Loucy (cell line): Measurements from ENCODE around the gene SND1.

Experiments
- EZH2phosphoT487 ChIP-seq: fragments of 200-600 bp; IDR thresholded peaks from 2 replicates; pipeline ENCODE4 v1.6.1; 2018; ENCODE audit warnings: antibody characterized with exemption, mild to moderate bottlenecking, moderate library complexity, borderline replicate concordance
- TF ChIP-seq, protein P1 (sequence below): fragments of 200-600 bp; sonication (generic); conservative IDR thresholded peaks from 2 replicates; pipeline ENCODE4 v1.5.1; 2014; ENCODE audit warnings: mild to moderate bottlenecking, antibody characterized with exemption, low read length

DNA sequence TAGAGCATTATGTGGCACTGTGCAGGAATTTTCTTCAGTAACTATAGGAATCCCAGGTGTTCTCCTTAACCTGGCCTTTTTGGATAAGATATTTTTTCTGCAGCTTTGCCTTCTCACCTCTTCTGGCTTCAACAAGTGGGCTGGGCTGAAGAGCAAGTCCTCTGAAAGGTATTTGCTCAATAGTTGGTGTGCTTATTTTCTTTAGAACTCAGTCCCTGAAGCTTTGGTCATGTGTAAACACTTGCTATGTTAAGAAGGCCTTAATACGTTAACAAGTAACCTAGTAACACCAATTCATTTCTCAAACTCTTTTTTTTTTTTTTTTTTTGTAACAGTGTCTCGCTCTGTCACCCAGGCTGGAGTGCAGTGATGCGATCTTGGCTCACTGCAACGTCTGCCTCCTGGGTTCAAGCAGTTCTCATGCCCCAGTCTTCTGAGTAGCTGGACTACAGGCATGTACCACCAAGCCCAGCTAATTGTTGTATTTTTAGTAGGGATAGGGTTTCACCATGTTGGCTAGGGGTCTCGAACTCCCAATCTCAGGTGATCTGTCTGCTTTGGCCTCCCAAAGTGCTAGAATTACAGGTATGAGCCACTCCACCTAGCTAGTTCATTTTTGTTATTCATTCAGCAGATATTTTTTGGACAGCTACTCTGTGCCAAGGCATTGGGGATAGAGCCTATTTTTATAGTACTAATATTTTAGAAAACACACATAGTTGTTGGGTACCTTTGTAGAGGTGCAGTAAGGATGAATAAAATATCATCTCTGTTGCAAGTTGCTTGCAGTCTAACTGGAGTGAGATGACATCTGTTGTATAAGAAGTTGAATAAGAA lies 164.6 kb downstream of the SND1 start:
- TF ChIP-seq, protein P1, sequence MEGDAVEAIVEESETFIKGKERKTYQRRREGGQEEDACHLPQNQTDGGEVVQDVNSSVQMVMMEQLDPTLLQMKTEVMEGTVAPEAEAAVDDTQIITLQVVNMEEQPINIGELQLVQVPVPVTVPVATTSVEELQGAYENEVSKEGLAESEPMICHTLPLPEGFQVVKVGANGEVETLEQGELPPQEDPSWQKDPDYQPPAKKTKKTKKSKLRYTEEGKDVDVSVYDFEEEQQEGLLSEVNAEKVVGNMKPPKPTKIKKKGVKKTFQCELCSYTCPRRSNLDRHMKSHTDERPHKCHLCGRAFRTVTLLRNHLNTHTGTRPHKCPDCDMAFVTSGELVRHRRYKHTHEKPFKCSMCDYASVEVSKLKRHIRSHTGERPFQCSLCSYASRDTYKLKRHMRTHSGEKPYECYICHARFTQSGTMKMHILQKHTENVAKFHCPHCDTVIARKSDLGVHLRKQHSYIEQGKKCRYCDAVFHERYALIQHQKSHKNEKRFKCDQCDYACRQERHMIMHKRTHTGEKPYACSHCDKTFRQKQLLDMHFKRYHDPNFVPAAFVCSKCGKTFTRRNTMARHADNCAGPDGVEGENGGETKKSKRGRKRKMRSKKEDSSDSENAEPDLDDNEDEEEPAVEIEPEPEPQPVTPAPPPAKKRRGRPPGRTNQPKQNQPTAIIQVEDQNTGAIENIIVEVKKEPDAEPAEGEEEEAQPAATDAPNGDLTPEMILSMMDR = no peak
- no peak for TF ChIP-seq EZH2phosphoT487
